Measurements from ENCODE around the gene PTH1R. TPM values are rescaled to one million over a fixed set of nuclear protein-coding genes. Genes with fewer than 3 reads are reported as not detected.

PTH1R gene
- total RNA-seq, 2 donors from 2014 or later: not detected

GRCh38 chr3:46846624-46847542 lies 30.6 kb upstream of the PTH1R start:
- ATAC-seq (no peak), DNase-seq (ENCODE audit: low spot score in 2 of 2) (peak in 1 of 2 donors; percentile 44)
- H3K27ac Mint-ChIP-seq: no peak overlapping the region
- no peaks in the 10 kb centered on the region for H3K36me3 Mint-ChIP-seq
- H3K9me3 Mint-ChIP-seq: peaks cover 0 to 10% of the 10 kb centered on the region in 2 donors

GRCh38 chr3:46847744-46848143 lies 29.8 kb upstream of the PTH1R start:
- no peaks in the 10 kb centered on the region for H3K36me3 Mint-ChIP-seq
- DNase-seq (ENCODE audit: low spot score in 2 of 2) (no peak), ATAC-seq (no peak)
- peaks cover 0 to 6% of the 10 kb centered on the region in 2 donors for H3K9me3 Mint-ChIP-seq
- H3K27ac Mint-ChIP-seq: no peak overlapping the region

GRCh38 chr3:46848271-46849044 lies 29.1 kb upstream of the PTH1R start:
- no peak overlapping the region for H3K27ac Mint-ChIP-seq
- H3K9me3 Mint-ChIP-seq: no peaks in the 10 kb centered on the region
- ATAC-seq (no peak), DNase-seq (ENCODE audit: low spot score in 2 of 2) (peak; percentile 52 to 64)
- no peaks in the 10 kb centered on the region for H3K36me3 Mint-ChIP-seq

- Mint-ChIP-seq H3K36me3 (no peaks in the 10 kb centered on the region), H3K27ac (no peak overlapping the region), H3K9me3 (no peaks in the 10 kb centered on the region)
- DNase-seq (ENCODE audit: low spot score in 2 of 2) (no peak), ATAC-seq (no peak)
Measured at GRCh38 chr3:46849045-46849631, 28.4 kb upstream of the PTH1R start.

GRCh38 chr3:46849686-46850467 lies 27.6 kb upstream of the PTH1R start:
- H3K9me3 Mint-ChIP-seq: no peaks in the 10 kb centered on the region
- DNase-seq (ENCODE audit: low spot score in 2 of 2) (no peak), ATAC-seq (no peak)
- no peaks in the 10 kb centered on the region for H3K36me3 Mint-ChIP-seq
- H3K27ac Mint-ChIP-seq: no peak overlapping the region

GRCh38 chr3:46850468-46850779 lies 27.1 kb upstream of the PTH1R start:
- ATAC-seq (no peak), DNase-seq (ENCODE audit: low spot score in 2 of 2) (no peak)
- H3K27ac Mint-ChIP-seq: no peak overlapping the region
- H3K9me3 Mint-ChIP-seq: no peaks in the 10 kb centered on the region
- no peaks in the 10 kb centered on the region for H3K36me3 Mint-ChIP-seq

- no peak for DNase-seq (ENCODE audit: low spot score in 2 of 2)
Measured at GRCh38 chr3:46851364-46852333, 25.9 kb upstream of the PTH1R start.

GRCh38 chr3:46852334-46852720 lies 25.2 kb upstream of the PTH1R start:
- ATAC-seq (no peak), DNase-seq (ENCODE audit: low spot score in 2 of 2) (no peak)
- H3K27ac Mint-ChIP-seq: peak overlapping the region in 1 of 2 donors; percentile 2
- H3K9me3 Mint-ChIP-seq: no peaks in the 10 kb centered on the region
- H3K36me3 Mint-ChIP-seq: no peaks in the 10 kb centered on the region

More at GRCh38 chr3:46851364-46852333, 25.9 kb upstream of the PTH1R start:
- H3K36me3 Mint-ChIP-seq: no peaks in the 10 kb centered on the region
- H3K27ac Mint-ChIP-seq: peak overlapping the region in 1 of 2 donors; percentile 2
- ATAC-seq: no peak
- H3K9me3 Mint-ChIP-seq: no peaks in the 10 kb centered on the region

GRCh38 chr3:46852839-46853355 lies 24.6 kb upstream of the PTH1R start:
- Mint-ChIP-seq H3K9me3 (no peaks in the 10 kb centered on the region), H3K27ac (peak overlapping the region in 1 of 2 donors; percentile 2), H3K36me3 (no peaks in the 10 kb centered on the region)
- DNase-seq (ENCODE audit: low spot score in 2 of 2) (peak in 1 of 2 donors; percentile 49), ATAC-seq (no peak)

GRCh38 chr3:46853441-46854415 lies 23.8 kb upstream of the PTH1R start:
- ATAC-seq (no peak), DNase-seq (ENCODE audit: low spot score in 2 of 2) (peak in 1 of 2 donors; percentile 47)

GRCh38 chr3:46854555-46854991 lies 22.9 kb upstream of the PTH1R start:
- H3K27ac Mint-ChIP-seq: no peak overlapping the region
- no peaks in the 10 kb centered on the region for H3K36me3 Mint-ChIP-seq
- ATAC-seq (no peak), DNase-seq (ENCODE audit: low spot score in 2 of 2) (no peak)
- H3K9me3 Mint-ChIP-seq: no peaks in the 10 kb centered on the region

More at GRCh38 chr3:46853441-46854415, 23.8 kb upstream of the PTH1R start:
- H3K36me3 Mint-ChIP-seq: no peaks in the 10 kb centered on the region
- no peaks in the 10 kb centered on the region for H3K9me3 Mint-ChIP-seq
- H3K27ac Mint-ChIP-seq: peak overlapping the region in 1 of 2 donors; percentile 46

GRCh38 chr3:46856576-46857471 lies 20.7 kb upstream of the PTH1R start:
- Mint-ChIP-seq H3K9me3 (no peaks in the 10 kb centered on the region), H3K36me3 (no peaks in the 10 kb centered on the region), H3K27ac (peak overlapping the region in 1 of 2 donors; percentile 75)
- DNase-seq (ENCODE audit: low spot score in 2 of 2): peak in 1 of 2 donors; percentile 45
- ATAC-seq: no peak

Data from activated naive CD4-positive, alpha-beta T cell treated with anti-CD3 and anti-CD28 coated beads, Interleukin-2, amount 50 U/mL, for 72 hours (primary cell).